ENCODE measurements around the gene RBFOX2.
A peak's percentile ranks its signal among the peaks of the same experiment; 100 is the strongest.

Gene RBFOX2

GRCh38 chr22:35970616-35971455 is 57.8 kb downstream of the RBFOX2 start:
- no peak for DNase-seq

DNA sequence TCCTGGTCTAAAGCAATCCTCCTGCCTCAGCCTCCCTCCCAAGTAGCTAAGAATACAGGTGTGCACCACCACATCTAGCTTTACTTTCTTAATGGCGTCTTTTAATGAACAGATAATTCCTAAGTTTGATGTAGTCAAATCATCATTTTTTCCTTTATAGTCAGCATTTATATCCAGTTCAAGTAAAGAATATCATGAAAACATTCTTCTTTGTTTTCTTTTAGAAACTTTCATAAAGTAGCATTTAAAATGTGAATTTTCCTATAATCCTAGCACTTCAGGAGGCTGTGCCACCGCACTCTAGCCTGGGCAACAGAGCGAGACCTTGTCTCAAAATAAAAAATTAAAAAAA is 61.6 kb downstream of the RBFOX2 start:
- DNase-seq, result no peak

DNA sequence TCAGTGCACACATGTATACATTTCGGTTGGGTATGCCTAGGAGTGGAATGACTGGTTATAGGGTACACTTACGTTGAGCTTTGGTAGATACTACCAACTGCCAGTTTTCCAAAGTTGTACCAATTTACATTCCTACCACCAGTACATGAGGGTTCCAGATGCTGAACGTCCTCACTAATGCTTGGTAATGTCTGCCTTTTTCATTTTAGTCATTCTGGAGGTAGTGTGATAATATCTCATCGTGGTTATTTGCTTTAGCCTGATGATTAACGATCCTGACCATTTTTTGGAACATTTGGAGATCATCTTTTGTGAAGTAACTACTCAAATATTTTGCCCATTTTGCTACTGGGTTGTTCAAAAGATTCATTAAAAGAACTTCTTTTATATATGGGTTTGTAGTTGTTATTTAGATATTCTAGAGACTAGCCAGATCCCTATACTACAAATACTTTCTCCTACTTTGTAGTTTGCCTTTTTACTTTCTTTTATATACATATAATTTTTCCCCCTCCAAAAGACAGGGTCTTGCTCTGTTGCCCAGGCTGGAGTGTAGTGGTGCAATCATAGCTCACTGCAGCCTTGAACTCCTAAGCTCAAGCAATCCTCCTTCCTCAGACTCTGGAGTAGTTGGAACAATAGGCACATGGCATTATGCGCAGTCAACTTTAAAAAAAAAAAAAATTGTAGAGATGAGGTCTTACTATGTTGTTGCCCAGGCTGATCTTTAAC is 62.1 kb downstream of the RBFOX2 start:
- no peak for DNase-seq

- no peak for DNase-seq
Observed at GRCh38 chr22:35963237-35963810, 65.3 kb downstream of the RBFOX2 start.

GRCh38 chr22:35961480-35962295 is 66.9 kb downstream of the RBFOX2 start:
- DNase-seq, result peak; percentile 84

DNA sequence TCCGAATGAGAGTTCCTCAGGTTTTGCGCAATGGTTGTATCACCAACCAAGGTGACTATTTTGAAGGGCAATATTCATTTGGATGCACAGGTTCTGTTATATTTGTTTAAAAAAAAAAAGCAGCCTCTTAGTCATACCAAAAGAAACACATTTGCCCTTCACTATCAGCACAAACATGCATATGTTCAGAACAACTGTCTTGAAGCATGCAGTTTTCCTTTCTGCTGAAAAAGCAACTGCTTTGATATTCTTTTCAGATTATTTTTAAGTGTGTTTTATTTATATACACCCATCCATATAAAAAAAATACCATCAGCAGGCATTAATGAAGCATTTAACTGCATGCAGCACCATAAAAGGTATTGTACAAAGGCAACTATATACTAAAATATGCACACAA is 67.8 kb downstream of the RBFOX2 start:
- DNase-seq, result no peak

DNA sequence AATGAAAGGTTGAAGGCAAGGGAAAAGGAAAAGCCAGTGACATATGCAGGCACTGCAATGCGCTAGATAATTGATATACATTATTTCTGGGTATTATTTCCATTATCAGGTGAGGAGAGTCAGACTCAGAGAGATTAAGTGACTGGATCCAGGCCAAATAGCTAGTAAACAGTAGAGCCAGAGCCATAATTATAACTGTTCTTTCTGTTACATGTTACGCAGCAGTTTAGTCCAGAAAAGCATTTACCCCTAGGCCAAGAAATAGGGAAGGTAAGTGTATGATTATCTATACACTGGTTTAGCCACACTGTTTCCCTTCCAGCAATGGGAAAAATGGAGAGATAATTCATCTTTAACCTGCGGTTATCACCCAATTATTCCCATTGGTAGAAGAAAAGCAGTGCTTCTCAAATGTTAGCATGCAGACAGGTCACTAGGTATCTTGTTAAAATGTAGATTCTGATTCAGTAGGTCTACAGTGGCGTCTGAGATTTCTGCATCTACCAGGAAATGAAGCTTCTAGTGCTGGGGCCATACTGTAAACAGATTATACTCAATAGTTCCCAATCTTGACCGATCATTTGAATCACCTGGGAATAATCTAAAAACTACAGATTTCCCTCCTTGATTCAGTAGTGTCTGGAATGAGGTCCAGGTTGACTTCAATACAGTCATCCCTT is 69.4 kb downstream of the RBFOX2 start:
- DNase-seq, result no peak

GRCh38 chr22:35958334-35958733 is 70.3 kb downstream of the RBFOX2 start:
- no peak for DNase-seq

GRCh38 chr22:35957589-35957988 is 71.0 kb downstream of the RBFOX2 start:
- DNase-seq, result no peak

DNA sequence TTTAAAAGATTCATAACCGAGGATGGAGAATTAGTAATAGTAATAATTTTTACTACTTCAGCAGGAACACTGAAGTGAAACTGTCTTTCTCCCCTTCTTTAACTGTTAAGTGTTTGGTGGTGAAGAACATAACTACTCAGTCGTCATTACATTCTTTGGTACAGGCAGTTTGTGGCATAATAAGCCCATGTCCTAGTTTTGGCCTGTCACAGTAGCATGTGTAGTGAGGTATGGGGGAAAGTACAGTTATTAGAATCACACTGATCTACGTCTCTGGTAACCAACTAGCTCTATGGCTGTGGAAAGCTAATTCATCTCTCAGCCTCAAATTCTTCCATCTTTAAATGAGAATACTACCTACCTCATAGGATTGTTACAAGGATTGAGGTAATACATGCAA is 71.8 kb downstream of the RBFOX2 start:
- DNase-seq, result no peak

GRCh38 chr22:35955546-35955945 is 73.1 kb downstream of the RBFOX2 start:
- DNase-seq, result no peak

- no peak for DNase-seq
Observed at GRCh38 chr22:35952576-35952975, 76.0 kb downstream of the RBFOX2 start.

GRCh38 chr22:35950262-35950661 is 78.4 kb downstream of the RBFOX2 start:
- no peak for DNase-seq

DNA sequence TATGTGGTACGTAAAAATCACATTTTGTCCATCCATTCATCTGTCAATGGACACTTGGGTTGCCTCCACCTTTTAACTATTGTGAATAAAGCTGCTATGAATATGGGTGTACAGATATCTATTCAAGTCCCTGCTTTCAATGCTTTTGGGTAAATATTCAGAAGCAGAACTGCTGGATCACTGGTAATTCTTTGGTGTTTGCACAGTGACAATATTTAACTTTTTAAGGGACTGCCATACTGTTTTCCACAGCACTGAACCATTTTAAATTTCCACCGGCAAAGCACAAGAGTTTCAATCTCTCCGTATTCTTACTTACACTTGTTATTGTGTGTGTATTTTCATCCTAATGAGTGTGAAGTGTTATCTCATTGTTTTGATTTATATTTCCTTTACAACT is 79.4 kb downstream of the RBFOX2 start:
- DNase-seq, result no peak

DNA sequence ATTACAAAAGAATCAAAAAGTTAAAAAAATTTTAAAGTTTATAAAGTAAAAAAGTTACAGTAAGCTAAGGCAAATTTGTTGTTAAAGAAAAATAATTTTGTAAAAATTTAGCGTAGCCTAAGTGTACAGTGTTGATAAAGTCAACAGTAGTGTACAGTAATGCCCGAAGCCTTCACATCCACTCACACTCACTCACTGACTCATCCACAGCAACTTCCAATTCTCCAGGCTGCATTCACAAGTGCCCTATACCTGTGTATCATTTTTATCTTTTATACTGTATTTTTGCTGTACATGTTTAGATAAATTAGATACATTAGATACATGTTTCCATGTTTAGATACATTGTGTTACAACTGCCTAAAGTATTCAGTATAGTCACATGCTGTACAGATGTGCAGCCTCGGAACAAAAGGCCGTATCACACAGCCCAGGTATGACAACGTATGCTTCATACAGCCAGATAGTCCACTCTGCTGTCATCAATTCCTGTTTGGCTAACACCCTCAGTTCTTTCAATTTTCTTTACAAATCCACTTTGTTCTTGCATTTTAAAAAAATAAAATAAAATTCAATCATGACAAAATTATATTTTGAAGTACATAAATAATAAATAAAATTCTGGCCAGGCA is 80.7 kb downstream of the RBFOX2 start:
- no peak for DNase-seq

- DNase-seq, result no peak
Observed at GRCh38 chr22:35944458-35944857, 84.2 kb downstream of the RBFOX2 start.

DNA sequence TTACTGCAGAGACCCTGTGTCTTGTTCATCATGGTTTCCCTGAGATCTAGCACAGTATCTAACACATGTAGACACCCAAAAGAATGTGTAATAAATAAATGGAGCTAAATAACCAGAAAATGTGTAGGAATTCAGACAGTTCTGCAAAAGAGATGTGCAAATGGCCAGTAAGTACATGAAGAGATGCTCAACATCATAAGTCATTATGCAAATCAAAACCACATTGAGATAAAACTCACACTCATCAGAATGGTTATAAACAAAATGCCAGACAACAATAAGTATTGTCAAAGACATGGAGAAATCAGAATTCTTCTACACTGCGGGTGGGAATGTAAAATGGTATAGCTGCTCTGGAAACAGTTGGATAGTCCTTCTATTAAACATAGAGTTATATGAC is 88.5 kb downstream of the RBFOX2 start:
- no peak for DNase-seq

DNA sequence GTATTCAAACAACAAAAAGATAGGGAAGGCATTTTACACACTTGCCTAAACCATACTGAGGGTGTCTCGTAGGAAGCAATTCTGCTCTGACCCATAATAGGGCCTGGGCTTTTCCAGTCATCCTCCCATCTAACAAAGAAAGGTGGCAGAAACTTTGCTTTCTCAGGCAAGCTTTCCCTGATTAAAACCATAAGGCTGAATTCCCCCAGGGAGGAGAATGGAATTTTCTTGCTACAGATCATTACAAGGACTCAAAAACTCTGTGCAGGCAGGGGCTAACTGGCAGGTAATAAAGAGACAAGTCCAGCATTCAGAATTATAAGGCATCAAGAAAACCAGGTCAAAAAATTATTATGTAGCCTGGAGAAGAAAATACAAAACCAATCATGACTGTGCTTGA is 90.4 kb downstream of the RBFOX2 start:
- no peak for DNase-seq

- no peak for DNase-seq
Observed at GRCh38 chr22:35930933-35931332, 97.7 kb downstream of the RBFOX2 start.

DNA sequence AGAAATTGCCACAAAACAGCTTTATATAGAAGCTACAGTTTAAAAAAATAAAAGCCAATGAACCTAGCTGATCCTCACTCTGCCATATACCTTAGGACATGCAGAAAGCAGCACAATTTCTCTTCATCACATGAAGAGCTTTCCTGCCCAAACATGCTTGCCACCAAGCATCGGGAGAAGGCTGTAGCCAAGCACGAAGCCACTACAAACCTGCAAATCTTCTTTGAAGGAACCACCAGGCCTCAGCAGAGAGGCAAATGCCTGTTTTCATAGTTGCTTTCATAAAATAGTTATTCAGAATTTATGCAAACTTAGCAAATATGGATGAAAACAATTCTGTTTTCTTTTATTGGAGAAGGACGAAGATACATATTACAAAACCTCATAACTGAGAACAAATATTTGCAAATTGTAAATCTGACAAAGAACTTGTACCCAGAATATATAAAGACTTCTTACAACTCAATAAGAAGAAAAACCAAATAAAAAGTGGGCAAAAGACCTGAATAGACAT is 100.3 kb downstream of the RBFOX2 start:
- no peak for DNase-seq

DNA sequence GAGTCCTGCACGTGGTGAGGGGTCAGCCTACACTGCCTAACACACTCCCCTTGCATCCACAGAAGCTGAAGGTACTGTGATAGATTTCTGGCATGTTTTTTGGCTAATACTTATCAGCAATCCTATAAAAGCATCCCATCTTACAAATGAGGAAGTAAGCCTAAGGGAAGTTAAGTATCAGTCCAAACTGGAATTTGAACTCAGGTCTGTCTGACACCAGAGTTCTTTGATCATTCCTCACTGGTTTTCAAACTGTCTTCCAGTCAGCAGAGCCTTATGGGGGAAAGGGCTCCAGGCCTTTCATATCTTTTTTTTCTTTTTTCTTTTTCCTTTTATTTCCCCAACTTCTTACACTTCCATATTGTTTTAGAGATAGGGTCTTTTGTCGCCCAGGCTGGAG is 105.6 kb downstream of the RBFOX2 start:
- no peak for DNase-seq

DNA sequence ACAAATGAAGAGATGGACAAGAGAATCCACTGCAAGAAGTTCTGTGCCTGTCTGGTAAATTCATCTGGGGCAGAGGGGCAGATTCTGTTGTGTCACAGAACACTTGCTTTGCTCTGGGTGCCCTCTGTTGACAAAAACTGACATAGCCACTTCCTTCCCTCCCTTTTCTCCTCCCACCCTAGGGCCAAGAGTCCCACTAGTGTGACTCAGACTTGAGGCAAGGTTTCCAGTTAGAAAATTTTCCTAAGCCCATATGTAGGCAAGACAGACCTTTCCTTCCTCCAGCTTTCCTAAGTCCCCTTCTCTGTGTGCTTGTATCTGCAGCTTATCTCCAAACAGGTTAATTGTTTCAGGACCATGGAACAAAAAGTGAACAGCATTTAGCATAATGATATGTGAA is 106.8 kb downstream of the RBFOX2 start:
- DNase-seq, result peak; percentile 81
